ENCODE measurements around the gene LAPTM4A. TPM values are rescaled to one million over a fixed set of nuclear protein-coding genes. Genes with fewer than 3 reads are reported as not detected.
"Not testable (repeated sequence)": the region's sequence is repeated elsewhere in the genome, so short reads cannot be mapped to it uniquely, and the experiment has no call there.

Gene LAPTM4A
- total RNA-seq, 2 donors from 2014 or later, result 145 TPM

- TF ChIP-seq, protein P1, sequence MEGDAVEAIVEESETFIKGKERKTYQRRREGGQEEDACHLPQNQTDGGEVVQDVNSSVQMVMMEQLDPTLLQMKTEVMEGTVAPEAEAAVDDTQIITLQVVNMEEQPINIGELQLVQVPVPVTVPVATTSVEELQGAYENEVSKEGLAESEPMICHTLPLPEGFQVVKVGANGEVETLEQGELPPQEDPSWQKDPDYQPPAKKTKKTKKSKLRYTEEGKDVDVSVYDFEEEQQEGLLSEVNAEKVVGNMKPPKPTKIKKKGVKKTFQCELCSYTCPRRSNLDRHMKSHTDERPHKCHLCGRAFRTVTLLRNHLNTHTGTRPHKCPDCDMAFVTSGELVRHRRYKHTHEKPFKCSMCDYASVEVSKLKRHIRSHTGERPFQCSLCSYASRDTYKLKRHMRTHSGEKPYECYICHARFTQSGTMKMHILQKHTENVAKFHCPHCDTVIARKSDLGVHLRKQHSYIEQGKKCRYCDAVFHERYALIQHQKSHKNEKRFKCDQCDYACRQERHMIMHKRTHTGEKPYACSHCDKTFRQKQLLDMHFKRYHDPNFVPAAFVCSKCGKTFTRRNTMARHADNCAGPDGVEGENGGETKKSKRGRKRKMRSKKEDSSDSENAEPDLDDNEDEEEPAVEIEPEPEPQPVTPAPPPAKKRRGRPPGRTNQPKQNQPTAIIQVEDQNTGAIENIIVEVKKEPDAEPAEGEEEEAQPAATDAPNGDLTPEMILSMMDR (IDR thresholded peaks at IDR 0.05), result no peak
- Histone ChIP-seq H3K4me3 (no peak overlapping the region), H3K27ac (no peak overlapping the region), H3K4me1 (no peaks in the 10 kb centered on the region), H3K36me3 (no peaks in the 10 kb centered on the region), H3K9me3 (peaks cover 0 to 4% of the 10 kb centered on the region in 2 donors), H3K27me3 (no peaks in the 10 kb centered on the region)
- DNase-seq (ENCODE audit: low spot score), result no peak
Observed at GRCh38 chr2:20080428-20080827, 29.0 kb upstream of the LAPTM4A start.

- Histone ChIP-seq H3K36me3 (no peaks in the 10 kb centered on the region), H3K27ac (no peak overlapping the region), H3K9me3 (peaks cover 0 to 4% of the 10 kb centered on the region in 2 donors), H3K4me3 (no peak overlapping the region), H3K27me3 (no peaks in the 10 kb centered on the region), H3K4me1 (peaks cover 0 to 2% of the 10 kb centered on the region in 2 donors)
- DNase-seq (ENCODE audit: low spot score), result no peak
- TF ChIP-seq, protein P1 (IDR thresholded peaks at IDR 0.05), result no peak
Observed at GRCh38 chr2:20079546-20080115, 28.2 kb upstream of the LAPTM4A start.

DNA sequence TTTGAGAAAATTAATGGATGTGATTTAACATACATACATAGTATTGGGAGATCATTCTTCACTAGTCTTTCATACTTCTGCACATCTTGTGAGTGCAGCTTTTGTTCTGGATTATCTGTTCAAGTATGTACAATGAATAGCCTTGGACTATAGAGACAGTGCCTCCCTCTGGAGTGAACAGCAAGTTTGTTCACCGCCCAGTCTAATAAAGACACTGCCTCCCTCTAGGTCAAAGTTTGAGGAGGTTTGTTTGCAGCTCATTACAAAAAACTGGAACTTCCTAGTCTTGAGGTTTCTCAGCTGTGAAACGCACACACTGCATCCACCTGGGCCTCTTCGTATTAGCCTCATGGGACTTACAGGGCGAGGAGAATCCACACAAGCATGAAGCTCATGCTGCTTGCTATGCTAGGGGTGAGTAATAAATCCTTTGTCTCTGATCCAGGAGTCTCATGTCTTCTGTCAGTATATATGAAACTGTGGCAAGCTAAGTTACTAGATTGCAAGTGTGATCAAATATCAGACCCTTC is 26.0 kb upstream of the LAPTM4A start:
- no peak for DNase-seq (ENCODE audit: low spot score)
- Histone ChIP-seq H3K27ac (no peak overlapping the region), H3K4me3 (no peak overlapping the region), H3K9me3 (peaks cover 0 to 4% of the 10 kb centered on the region in 2 donors), H3K4me1 (peaks cover 0 to 21% of the 10 kb centered on the region in 2 donors), H3K27me3 (no peaks in the 10 kb centered on the region), H3K36me3 (no peaks in the 10 kb centered on the region)
- TF ChIP-seq, protein P1 (IDR thresholded peaks at IDR 0.05), result no peak

DNA sequence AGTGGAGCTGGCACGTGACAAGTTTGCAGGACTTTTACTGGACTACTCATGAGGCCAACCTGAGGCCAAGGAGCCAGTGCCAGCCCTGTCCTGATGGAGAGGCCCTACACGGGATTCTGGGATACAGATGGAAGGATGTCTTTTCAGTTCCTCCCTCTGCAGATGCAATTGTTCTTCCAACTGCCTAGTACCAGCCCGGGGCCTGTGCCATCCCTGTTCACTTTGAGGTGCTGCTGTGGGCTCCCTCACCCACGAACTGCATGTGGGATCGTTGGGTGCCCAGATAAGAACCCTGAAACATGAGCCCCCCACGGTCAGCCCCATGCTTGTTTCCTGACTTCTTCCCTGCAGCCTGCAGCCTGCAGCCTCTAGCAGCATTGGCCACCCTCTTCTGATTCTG is 25.3 kb upstream of the LAPTM4A start:
- Histone ChIP-seq H3K36me3 (no peaks in the 10 kb centered on the region), H3K9me3 (peaks cover 0 to 4% of the 10 kb centered on the region in 2 donors), H3K4me1 (peaks cover 0 to 26% of the 10 kb centered on the region in 2 donors), H3K27ac (no peak overlapping the region), H3K27me3 (no peaks in the 10 kb centered on the region), H3K4me3 (no peak overlapping the region)
- DNase-seq (ENCODE audit: low spot score), result no peak
- TF ChIP-seq, protein P1 (IDR thresholded peaks at IDR 0.05), result no peak

DNA sequence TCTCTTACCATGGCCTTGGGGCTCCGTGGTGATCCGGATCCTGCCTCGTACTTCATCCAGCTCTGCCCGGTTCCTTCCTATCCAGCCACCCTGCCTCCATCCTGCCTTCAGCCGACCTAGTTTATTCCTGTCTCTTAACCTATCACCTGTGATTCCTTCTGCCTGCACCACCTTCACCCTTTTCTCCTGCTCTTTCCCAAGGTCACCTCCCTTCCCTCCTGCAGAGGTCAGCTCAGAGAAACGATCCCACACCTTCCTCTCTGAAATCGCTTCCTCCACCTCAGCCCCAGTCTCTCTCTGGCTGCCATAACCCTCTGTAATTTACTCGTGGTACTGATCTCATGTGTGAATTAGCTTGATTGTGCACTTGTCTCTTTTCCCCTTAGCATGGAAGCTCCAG is 23.5 kb upstream of the LAPTM4A start:
- Histone ChIP-seq H3K4me1 (peaks cover 0 to 40% of the 10 kb centered on the region in 2 donors), H3K27me3 (no peaks in the 10 kb centered on the region), H3K9me3 (peaks cover 0 to 4% of the 10 kb centered on the region in 2 donors), H3K4me3 (no peak overlapping the region), H3K36me3 (no peaks in the 10 kb centered on the region), H3K27ac (peak overlapping the region in 1 of 2 donors; percentile 82)
- TF ChIP-seq, protein P1 (IDR thresholded peaks at IDR 0.05), result no peak
- no peak for DNase-seq (ENCODE audit: low spot score)

DNA sequence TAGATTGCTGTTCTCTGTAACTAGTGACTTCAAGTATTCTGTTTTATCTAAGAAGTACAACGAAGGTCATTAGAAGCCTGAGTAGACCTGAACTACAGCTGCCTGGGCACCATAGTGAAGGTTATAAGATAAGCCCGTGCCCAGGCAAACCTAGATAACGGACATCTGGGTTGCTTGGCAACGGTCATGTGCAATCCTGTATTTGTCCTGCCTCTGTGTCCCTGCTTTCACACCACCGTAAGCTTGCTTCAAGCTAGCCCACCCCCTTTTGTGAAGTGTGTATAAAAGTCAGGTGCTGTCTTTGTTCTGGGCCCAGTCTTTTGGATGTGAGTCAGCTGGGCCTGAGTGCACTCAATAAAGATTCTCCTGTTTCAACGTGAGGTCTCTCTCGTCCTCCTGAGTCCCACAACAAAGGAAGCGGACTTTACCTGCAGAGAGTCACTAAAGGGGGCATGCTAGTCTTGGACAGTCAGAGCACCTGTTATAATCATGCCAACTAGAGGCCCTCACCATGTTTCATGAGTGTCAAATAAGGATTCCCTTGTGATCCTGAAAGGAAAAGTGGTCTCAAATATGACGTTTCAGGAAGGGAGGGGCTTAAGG is 22.7 kb upstream of the LAPTM4A start:
- not testable (repeated sequence) for H3K9me3 ChIP-seq; H3K36me3 ChIP-seq; H3K27me3 ChIP-seq; DNase-seq (ENCODE audit: low spot score); H3K4me3 ChIP-seq
- peak overlapping the region; percentile 69 to 82 for H3K27ac ChIP-seq
- H3K4me1 ChIP-seq, result peaks cover 0 to 40% of the 10 kb centered on the region in 2 donors
